B cell (primary cell): ENCODE data around the gene TOP2A. TPM values are rescaled to one million over a fixed set of nuclear protein-coding genes. Genes with fewer than 3 reads are reported as not detected.
A peak's percentile ranks its signal among the peaks of the same experiment; 100 is the strongest.

Experiments
- ATAC-seq: fragments of 200-7000 bp; cut with Tn5 transposase; one replicate; pipeline ENCODE4 v1.10.0; 2021; ENCODE audit warnings: low read depth, mild to moderate bottlenecking, moderate number of reproducible peaks, moderate library complexity
- CTCF ChIA-PET: fragments of 350-600 bp; sonication (Branson Sonifier 250); formaldehyde crosslinking; loops from one replicate; lab custom pipeline; 2021; ENCODE audit warnings: antibody characterized with exemption, inconsistent platforms; lab: Charles Lee
- POLR2A ChIA-PET: fragments of 350-600 bp; sonication (Branson Sonifier 250); formaldehyde crosslinking; loops from one replicate; lab custom pipeline; 2021; ENCODE audit warnings: antibody characterized with exemption; lab: Charles Lee
- DNase-seq: peaks from one replicate; pipeline ENCODE4 v3.0.0; 2013
- H2AFZ ChIP-seq: 2 replicates; pipeline ENCODE4 v1.6.1; 2012; ENCODE audit warnings: mild to moderate bottlenecking, low read depth, low read length; ENCODE audit not compliant: insufficient read depth, poor library complexity, severe bottlenecking
- H3K27ac ChIP-seq, 2 donors: 1 replicate in 1 of 2; 2 replicates in 1 of 2; pipeline ENCODE4 v1.5.1; 2012 to 2013; ENCODE audit warnings: low read length in 2 of 2, mild to moderate bottlenecking in 2 of 2, moderate library complexity in 1 of 2
- H3K27me3 ChIP-seq, 4 experiments: fragments of 200-600 bp in 1 of 4; sonication (generic) in 1 of 4; replicated peaks in 1 of 4; 1 replicate in 2 of 4; 2 replicates in 2 of 4; pipeline versions ENCODE4 v1.6.1 to v1.7.0; 2013 to 2016; ENCODE audit warnings: low read length in 3 of 4, mild to moderate bottlenecking in 2 of 4, mixed read lengths in 1 of 4, moderate library complexity in 1 of 4; ENCODE audit not compliant: insufficient read depth in 4 of 4, control insufficient read depth in 3 of 4; ENCODE audit errors: control extremely low read depth in 1 of 4
- H3K36me3 ChIP-seq, 2 experiments: replicated peaks in 1 of 2; 1 replicate in 1 of 2; 2 replicates in 1 of 2; pipeline versions ENCODE4 v1.6.1 to v1.7.1; 2013; ENCODE audit warnings: low read length in 1 of 2; ENCODE audit not compliant: insufficient read depth in 2 of 2, control insufficient read depth in 1 of 2; ENCODE audit errors: control extremely low read depth in 1 of 2, extremely low read depth in 1 of 2
- H3K4me1 ChIP-seq, 2 donors: fragments of 200-600 bp in 1 of 2; sonication (generic) in 1 of 2; 1 replicate in 1 of 2; 2 replicates in 1 of 2; pipeline versions ENCODE4 v1.5.1 to v1.6.1; 2013 to 2017; ENCODE audit warnings: low read length in 2 of 2; ENCODE audit not compliant: control insufficient read depth in 2 of 2, insufficient read depth in 2 of 2
- H3K4me2 ChIP-seq: replicated peaks from 2 replicates; pipeline ENCODE3; 2012; ENCODE audit warnings: mild to moderate bottlenecking, low read depth, low read length; ENCODE audit not compliant: poor library complexity, severe bottlenecking
- H3K4me3 ChIP-seq, 5 experiments: fragments of 200-600 bp in 1 of 5; sonication (generic) in 1 of 5; 1 replicate in 3 of 5; 2 replicates in 2 of 5; pipeline versions ENCODE4 v1.5.1 to v1.7.0; 2011 to 2016; ENCODE audit warnings: low read length in 4 of 5, mild to moderate bottlenecking in 4 of 5, low read depth in 2 of 5, control low read depth in 1 of 5, moderate library complexity in 1 of 5; ENCODE audit not compliant: insufficient read depth in 1 of 5; ENCODE audit errors: control extremely low read depth in 1 of 5, extremely low read depth in 1 of 5
- H3K79me2 ChIP-seq: fragments of 200-600 bp; sonication (generic); one replicate; pipeline ENCODE4 v1.6.0; 2016; ENCODE audit warnings: low read length; ENCODE audit not compliant: control insufficient read depth, insufficient read depth
- H3K9ac ChIP-seq: fragments of 200-600 bp; sonication (generic); 2 replicates; pipeline ENCODE4 v1.6.1; 2017; ENCODE audit warnings: mild to moderate bottlenecking, low read length, moderate library complexity
- H3K9me3 ChIP-seq, 3 donors: one replicate each; pipeline versions ENCODE4 v1.6.1 to v1.7.1; 2013; ENCODE audit warnings: low read length in 2 of 3; ENCODE audit not compliant: control insufficient read depth in 2 of 3, insufficient read depth in 1 of 3; ENCODE audit errors: control extremely low read depth in 1 of 3
- H4K20me1 ChIP-seq: 2 replicates; pipeline ENCODE4 v1.6.0; 2012; ENCODE audit warnings: mild to moderate bottlenecking, low read length; ENCODE audit not compliant: insufficient read depth, control insufficient read depth, poor library complexity, severe bottlenecking
- H3K27ac Mint-ChIP-seq: one replicate; pipeline ENCODE4 v1.8.0; 2021; ENCODE audit warnings: mixed read lengths
- H3K27me3 Mint-ChIP-seq: one replicate; pipeline ENCODE4 v1.8.0; 2021; ENCODE audit warnings: mixed read lengths
- H3K4me1 Mint-ChIP-seq: one replicate; pipeline ENCODE4 v1.8.0; 2021; ENCODE audit warnings: mixed read lengths
- H3K4me3 Mint-ChIP-seq: one replicate; pipeline ENCODE4 v1.8.0; 2021; ENCODE audit warnings: mixed read lengths
- H3K9me3 Mint-ChIP-seq: one replicate; pipeline ENCODE4 v1.8.0; 2022; ENCODE audit warnings: mixed read lengths; ENCODE audit not compliant: insufficient read depth
- EZH2 ChIP-seq: IDR thresholded peaks from 2 replicates; pipeline ENCODE4 v1.6.1; 2012; ENCODE audit warnings: borderline replicate concordance, low read depth, mild to moderate bottlenecking, moderate library complexity, low read length; ENCODE audit not compliant: insufficient read depth, poor library complexity, severe bottlenecking
- WGBS: methylation state at CpG from one replicate; pipeline ENCODE4 v1.1.5; 2013; ENCODE audit warnings: missing lambda C conversion rate; ENCODE audit not compliant: insufficient coverage; 5-methylcytosine and 5-hydroxymethylcytosine counted together
- intact Hi-C: fragments of 100-400 bp; cut with micrococcal nuclease; formaldehyde crosslinking; loops from one replicate; pipeline ENCODE4 v1.10.0; 2022
- polyA minus RNA-seq: library from RNA; depleted of rRNA, polyadenylated mRNA; stranded (reverse); fragments of >200 nt; gene quantifications from 2 replicates; pipeline ENCODE4 v1.2.3, GENCODE V29; 2012
- polyA plus RNA-seq: library from polyadenylated mRNA; depleted of rRNA; stranded (reverse); fragments of >200 nt; gene quantifications from 2 replicates; pipeline ENCODE4 v1.2.3, GENCODE V29; 2012
- total RNA-seq, 2 donors: library from RNA; stranded (reverse); fragments of 120-200 nt in 1 of 2; gene quantifications; 1 replicate in 1 of 2; 2 replicates in 1 of 2; pipeline versions ENCODE4 v1.2.3 to v1.2.4, GENCODE V29; 2013 to 2022
- TF ChIP-seq, protein P1 (sequence below): fragments of 200-600 bp; IDR thresholded peaks from one replicate; pipeline ENCODE4 v1.8.0; 2022; ENCODE audit warnings: antibody characterized with exemption, mild to moderate bottlenecking

TOP2A gene, protein sequence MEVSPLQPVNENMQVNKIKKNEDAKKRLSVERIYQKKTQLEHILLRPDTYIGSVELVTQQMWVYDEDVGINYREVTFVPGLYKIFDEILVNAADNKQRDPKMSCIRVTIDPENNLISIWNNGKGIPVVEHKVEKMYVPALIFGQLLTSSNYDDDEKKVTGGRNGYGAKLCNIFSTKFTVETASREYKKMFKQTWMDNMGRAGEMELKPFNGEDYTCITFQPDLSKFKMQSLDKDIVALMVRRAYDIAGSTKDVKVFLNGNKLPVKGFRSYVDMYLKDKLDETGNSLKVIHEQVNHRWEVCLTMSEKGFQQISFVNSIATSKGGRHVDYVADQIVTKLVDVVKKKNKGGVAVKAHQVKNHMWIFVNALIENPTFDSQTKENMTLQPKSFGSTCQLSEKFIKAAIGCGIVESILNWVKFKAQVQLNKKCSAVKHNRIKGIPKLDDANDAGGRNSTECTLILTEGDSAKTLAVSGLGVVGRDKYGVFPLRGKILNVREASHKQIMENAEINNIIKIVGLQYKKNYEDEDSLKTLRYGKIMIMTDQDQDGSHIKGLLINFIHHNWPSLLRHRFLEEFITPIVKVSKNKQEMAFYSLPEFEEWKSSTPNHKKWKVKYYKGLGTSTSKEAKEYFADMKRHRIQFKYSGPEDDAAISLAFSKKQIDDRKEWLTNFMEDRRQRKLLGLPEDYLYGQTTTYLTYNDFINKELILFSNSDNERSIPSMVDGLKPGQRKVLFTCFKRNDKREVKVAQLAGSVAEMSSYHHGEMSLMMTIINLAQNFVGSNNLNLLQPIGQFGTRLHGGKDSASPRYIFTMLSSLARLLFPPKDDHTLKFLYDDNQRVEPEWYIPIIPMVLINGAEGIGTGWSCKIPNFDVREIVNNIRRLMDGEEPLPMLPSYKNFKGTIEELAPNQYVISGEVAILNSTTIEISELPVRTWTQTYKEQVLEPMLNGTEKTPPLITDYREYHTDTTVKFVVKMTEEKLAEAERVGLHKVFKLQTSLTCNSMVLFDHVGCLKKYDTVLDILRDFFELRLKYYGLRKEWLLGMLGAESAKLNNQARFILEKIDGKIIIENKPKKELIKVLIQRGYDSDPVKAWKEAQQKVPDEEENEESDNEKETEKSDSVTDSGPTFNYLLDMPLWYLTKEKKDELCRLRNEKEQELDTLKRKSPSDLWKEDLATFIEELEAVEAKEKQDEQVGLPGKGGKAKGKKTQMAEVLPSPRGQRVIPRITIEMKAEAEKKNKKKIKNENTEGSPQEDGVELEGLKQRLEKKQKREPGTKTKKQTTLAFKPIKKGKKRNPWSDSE (N-terminal part only)
- total RNA-seq (3.0 and 3.1 TPM in 2 replicates), polyA plus RNA-seq (0.36 and 0.50 TPM in 2 replicates), polyA minus RNA-seq (0.43 and 0.86 TPM in 2 replicates)
- total RNA-seq (2013): 2.9 TPM

DNA sequence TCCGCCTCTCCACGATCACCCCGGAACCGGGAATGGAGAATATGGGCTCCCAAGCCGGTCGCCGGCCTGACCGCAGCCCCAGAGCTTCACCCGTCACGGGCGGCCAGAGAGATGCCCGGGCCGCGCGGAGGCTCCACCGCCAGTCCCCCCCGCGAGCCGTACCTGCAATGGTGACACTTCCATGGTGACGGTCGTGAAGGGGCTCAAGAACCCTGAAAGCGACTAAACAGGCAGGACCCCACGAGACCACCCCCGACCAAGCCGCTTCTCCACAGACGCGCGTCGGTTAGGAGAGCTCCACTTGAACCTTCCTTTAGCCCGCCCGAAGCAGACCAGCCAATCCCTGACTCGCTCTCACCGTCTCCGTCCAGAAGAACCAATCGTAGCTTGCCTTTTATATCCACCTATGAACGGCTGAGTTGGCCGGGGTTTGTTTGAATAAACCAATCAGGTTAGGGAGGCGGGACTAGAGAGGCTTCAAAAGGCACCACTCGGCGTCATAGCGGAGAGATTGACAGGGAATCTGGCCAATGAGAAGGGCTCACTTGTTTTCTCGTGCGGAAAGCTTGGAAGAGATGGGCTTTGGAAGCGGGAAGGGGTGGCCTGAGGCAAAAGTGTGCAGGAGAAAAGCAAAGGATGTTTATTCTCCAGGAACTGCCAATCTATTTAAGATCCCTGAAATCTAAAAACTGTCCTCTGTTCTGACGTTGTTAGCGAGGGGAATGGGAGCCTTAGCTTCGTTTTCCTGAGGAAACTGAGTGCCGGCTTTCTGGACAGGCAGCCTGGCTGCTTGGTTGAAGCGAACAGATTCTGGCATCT is at the start of gene TOP2A:
Gene TOP2A, minus strand, starts transcription at position 288 of the 819 bp plus-strand sequence. Its CDS starts 105 bp downstream, at position 183.
- no peaks in the 10 kb centered on the region for H3K36me3 ChIP-seq
- no peaks in the 10 kb centered on the region for H3K27me3 ChIP-seq
- DNase-seq: peak; percentile 99
- intact Hi-C loops: loop anchor here (1.0 to 5.0 kb wide), 6 partner anchors 25 to 306 kb away; partner anchors contain the start of genes CDC6, IGFBP4 and WIPF2
- no peaks in the 10 kb centered on the region for H3K27me3 Mint-ChIP-seq
- ChIA-PET POLR2A (interaction anchor here (0.5 to 1.3 kb wide), 10 partner anchors 10 to 1398 kb away, joined by 3 to 6 read pairs (median 3); no protein-coding TSS in a partner anchor), CTCF (interaction anchor here (0.6 to 8.1 kb wide), 20 partner anchors 17 to 1245 kb away, joined by 3 to 65 read pairs (median 6); partner anchors contain the start of genes GJD3 and IGFBP4)
- peak within 1 kb of the TSS; percentile 86 for H3K27ac Mint-ChIP-seq
- under 1% methylated on average over 46 of the region's 49 CpGs for WGBS
- peak within 1 kb of the TSS; percentile 63 to 93 (median 84) for H3K4me3 ChIP-seq
- peak within 1 kb of the TSS; percentile 91 for H3K9ac ChIP-seq
- no peaks in the 10 kb centered on the region for H4K20me1 ChIP-seq
- TF ChIP-seq, protein P1, sequence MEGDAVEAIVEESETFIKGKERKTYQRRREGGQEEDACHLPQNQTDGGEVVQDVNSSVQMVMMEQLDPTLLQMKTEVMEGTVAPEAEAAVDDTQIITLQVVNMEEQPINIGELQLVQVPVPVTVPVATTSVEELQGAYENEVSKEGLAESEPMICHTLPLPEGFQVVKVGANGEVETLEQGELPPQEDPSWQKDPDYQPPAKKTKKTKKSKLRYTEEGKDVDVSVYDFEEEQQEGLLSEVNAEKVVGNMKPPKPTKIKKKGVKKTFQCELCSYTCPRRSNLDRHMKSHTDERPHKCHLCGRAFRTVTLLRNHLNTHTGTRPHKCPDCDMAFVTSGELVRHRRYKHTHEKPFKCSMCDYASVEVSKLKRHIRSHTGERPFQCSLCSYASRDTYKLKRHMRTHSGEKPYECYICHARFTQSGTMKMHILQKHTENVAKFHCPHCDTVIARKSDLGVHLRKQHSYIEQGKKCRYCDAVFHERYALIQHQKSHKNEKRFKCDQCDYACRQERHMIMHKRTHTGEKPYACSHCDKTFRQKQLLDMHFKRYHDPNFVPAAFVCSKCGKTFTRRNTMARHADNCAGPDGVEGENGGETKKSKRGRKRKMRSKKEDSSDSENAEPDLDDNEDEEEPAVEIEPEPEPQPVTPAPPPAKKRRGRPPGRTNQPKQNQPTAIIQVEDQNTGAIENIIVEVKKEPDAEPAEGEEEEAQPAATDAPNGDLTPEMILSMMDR: no peak
- TF ChIP-seq EZH2: no peak
- H3K27ac ChIP-seq: peak within 1 kb of the TSS; percentile 63 to 72
- H3K9me3 ChIP-seq: no peaks in the 10 kb centered on the region
- peak within 1 kb of the TSS; percentile 84 for H3K4me2 ChIP-seq
- H3K9me3 Mint-ChIP-seq: no peaks in the 10 kb centered on the region
- peaks cover 15% of the 10 kb centered on the region for H3K79me2 ChIP-seq
- H3K4me3 Mint-ChIP-seq: peak within 1 kb of the TSS; percentile 89
- H2AFZ ChIP-seq: peak within 1 kb of the TSS; percentile 98
- peaks cover 15% of the 10 kb centered on the region for H3K4me1 Mint-ChIP-seq
- H3K4me1 ChIP-seq: peaks cover 7 to 17% of the 10 kb centered on the region in 2 donors
- ATAC-seq: peak; percentile 99
